ENCODE results near the gene MEF2A.

The MEF2A gene

DNA sequence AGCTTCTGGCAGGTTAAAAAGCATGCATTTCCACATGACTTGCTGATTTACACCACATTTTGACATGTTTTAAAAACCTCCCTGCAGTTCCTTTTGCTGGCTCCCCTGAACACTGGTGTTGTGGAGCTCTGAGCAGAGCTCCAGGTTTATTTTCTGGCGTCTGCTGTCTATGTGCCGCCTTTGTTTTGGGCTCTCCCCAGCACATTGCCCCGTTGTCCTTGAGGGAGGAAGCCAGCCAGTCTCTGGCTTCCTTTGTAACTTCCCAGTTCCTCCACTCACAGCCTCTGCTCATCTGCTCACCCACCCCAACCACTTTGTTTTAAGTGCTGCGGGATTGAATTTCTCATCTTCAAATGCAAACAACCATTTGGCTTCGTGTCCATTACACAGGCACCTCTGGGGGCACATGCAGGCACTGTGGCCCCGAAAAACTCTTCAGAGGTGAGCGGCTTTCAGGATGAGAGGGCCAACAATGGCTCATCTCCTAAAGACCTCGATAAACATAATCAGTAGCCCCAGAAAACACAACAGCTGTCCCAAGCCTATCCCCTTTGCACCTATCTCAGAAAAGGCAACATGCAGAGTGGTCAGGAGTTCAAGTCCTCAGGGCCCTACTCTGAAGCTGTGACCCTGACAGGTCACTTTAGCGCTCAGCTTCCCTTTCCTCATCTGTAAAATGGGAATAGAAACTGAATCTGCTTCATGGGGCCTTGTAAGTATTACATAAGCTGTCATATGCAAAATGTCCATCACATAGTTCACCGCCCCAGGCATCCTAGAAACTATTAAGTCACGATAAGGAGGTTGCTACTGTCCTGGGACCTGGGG is 1.3 kb upstream of the MEF2A start:
- no peak for DNase-seq (ENCODE audit: low read depth in 2 of 2)

DNA sequence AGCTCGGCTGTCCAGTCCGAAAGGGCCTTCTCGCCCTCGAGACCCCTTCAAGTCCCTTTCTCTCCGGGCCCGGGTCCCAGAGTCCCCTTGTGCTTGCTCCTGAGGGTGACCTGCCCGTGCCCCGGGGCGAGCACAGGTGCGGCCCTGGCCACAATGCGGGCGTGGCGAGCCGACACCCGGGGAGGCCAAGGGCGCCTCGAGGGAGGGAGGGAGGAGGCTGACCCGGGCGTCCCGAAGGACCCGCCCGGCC is 810 bp upstream of the MEF2A start:
- DNase-seq (ENCODE audit: low read depth in 2 of 2) = no peak

DNA sequence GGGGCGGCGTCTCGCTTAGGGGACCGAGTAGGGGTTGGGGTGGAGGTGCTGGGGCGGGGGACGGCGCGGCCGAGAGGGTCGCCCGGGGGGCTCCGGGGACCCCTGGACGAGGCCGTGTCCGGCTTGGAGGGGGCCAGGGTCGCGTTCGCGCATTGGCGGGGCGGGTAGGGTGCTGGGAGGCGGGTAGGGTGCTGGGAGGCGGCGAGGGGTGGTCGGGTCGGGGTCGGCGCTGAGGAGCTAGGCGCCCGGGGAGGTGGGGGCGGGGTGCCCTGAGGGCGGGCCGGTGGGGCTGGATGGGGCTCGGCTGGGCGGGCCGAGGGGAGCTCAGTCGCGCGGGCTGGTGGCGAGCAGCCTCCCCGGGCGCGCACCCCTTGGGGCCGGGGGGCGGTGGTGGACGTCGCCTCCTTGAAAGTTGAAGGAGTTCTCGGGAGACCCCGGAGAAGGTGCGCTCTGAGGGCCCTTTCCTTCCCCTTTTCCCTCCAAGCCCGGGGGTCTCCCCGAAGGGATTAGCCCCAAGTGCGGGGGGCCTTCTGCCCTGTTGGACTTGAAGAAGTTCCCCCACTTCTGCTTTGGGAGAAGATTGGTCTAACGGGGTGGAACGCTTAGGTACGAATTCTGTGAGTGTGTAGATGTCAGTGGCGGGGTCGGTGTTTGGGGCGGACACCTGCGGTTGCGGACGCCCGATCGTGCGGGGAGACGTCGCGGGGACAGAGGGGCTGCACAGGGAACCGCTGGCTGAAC is 543 bp downstream of the MEF2A start:
- peak in 1 of 2 donors; percentile 10 for DNase-seq (ENCODE audit: low read depth in 2 of 2)

DNA sequence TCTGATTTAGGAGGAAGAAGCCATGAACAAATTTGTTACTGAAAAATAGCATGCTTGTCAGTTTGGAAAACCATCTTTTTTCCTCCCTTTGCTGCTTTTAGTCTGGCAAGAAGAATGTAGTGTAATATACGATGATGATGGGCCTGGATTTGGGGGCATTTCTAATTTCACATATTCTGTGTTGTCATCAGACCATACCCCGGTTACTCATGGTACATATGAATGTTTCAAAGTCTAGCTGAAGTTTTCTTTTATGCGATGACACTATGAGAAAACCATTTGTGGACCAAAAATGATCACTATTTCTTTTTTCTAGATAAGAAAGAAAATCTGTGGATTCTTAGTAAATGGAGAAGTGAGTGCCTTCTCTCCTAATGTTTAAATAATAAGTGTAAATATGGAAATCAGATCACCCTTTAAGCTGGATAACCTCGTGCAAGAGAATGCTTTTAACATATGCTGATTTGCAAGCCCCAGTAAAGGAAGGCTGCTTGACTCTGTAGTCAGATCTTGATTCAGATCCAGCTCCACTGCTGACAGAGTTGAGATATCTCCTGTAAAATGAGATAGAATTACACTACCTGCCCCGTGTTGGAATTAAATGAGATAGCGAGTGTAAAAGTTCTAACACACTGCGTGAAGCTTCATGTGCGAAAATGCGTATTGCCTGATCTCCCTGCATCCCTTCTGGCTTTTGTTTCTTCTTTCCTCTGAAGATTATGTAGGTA is 3.0 kb downstream of the MEF2A start:
- no peak for DNase-seq (ENCODE audit: low read depth in 2 of 2)

DNA sequence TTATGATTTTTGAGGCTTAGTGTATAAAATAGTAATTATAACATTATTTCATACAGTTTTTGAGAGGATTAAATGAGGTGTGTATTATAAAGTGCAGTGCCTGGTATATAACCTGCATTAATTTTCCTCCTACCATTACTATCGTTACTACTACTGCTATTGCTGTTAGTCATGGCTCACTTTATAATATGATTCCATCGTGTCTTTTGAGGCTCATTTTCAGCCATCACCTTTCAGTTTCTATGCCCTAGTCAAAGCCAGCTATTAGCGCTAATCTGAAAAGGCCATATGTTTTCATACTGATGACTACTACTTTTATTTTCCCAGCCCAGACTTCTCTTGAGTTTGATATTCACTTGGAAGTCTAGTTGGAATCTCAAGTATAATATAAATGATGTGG is 5.5 kb downstream of the MEF2A start:
- DNase-seq (ENCODE audit: low read depth in 2 of 2) = no peak

DNA sequence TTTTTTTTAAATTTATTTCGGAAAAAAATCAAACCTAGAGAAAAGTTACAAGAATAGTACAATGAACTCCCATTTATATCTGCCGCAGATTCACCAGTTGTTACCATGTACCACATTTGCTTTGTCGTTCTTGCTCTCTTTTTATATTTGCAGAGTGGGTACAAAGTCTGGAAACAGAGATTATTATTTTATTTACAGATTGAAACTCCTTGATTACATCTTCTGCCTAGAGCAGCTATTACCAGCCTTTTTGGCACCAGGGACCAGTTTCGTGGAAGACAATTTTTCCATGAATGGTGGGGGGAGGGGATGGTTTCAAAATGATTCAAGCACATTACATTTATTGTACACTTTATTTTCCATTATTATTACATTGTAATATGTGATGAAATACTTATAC is 8.3 kb downstream of the MEF2A start:
- DNase-seq (ENCODE audit: low read depth in 2 of 2) = no peak

DNA sequence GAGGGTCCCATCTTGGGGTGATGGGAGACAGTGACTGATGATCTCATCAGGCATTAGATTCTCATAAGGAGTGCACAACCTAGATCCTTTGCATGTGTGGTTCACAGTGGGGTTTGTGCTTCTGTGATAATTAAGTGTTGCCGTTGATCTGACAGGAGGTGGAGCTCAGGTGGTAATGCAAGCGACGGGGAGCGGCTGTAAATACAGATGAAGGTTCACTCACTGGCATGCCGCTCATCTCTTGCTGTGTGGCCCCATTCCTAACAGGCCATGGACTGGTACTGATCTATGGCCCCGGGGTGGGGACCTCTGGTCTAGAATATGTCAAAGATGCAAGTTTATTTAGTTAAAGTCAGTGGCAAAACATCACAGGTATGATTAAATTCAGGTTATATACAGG is 8.7 kb downstream of the MEF2A start:
- no peak for DNase-seq (ENCODE audit: low read depth in 2 of 2)

DNA sequence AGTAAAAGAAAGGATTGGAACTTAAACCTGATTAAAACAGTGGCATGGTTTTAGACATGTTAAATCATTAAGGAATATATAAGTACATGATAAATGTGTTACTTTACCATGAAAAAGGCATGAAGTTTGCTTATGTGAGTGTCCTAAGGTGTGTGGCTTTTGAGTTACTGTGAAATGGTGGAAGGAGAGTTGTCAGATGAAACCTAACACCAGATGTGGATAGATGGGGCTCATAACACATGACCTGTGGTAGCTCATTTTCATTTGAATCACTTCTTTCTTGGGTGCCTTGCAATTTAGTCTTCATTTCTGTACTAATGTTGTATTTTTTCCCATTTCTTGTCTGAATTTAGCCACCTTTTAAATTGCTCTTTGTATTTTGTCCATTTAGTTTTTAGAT is 13.0 kb downstream of the MEF2A start:
- DNase-seq (ENCODE audit: low read depth in 2 of 2) = no peak

GRCh38 chr15:99580076-99580475 is 14.3 kb downstream of the MEF2A start:
- no peak for DNase-seq (ENCODE audit: low read depth in 2 of 2)

GRCh38 chr15:99582508-99582960 is 16.8 kb downstream of the MEF2A start:
- no peak for DNase-seq (ENCODE audit: low read depth in 2 of 2)

DNA sequence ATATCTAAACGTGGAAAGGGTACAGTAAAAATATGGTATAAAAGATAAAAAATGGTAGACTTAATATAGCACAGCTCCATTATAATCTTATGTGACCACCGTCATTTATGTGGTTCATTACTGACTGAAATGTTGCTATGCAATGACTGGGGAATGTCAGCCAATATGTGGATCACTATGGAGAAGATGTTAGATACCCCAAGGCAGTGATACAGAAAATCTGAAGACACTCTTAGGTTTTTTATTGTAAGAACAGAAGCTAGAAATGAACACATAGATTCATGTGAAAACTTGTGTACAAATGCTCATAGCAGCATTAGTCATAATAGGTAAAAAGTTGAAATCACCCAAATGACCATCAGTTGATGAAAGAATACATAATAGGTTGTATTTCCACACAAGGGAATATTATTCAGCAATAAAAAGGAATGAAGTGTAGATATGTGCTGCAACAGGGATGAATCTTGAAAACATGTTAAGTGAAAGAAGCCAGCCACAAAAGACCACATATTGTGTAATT is 18.4 kb downstream of the MEF2A start:
- no peak for DNase-seq (ENCODE audit: low read depth in 2 of 2)

GRCh38 chr15:99586121-99586520 is 20.3 kb downstream of the MEF2A start:
- no peak for DNase-seq (ENCODE audit: low read depth in 2 of 2)

DNA sequence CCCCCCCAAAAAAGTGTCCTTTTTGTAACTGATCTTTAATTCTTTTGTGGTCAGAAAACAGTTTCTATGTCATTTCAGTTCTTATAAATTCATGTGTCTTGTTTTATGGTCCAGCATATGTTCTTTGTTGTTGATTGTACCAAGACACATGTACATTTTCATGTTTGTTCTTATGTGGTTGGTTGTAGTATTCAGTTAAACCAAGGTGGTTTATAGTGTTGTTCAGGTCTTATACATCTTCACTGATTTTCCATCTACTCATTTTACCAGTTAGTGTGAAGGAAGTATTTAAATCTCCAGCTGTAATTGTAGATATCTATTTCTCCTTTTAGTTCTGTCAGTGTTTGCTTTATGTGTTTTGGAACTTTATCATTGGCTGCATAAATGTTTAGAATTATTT is 24.0 kb downstream of the MEF2A start:
- DNase-seq (ENCODE audit: low read depth in 2 of 2) = no peak

DNA sequence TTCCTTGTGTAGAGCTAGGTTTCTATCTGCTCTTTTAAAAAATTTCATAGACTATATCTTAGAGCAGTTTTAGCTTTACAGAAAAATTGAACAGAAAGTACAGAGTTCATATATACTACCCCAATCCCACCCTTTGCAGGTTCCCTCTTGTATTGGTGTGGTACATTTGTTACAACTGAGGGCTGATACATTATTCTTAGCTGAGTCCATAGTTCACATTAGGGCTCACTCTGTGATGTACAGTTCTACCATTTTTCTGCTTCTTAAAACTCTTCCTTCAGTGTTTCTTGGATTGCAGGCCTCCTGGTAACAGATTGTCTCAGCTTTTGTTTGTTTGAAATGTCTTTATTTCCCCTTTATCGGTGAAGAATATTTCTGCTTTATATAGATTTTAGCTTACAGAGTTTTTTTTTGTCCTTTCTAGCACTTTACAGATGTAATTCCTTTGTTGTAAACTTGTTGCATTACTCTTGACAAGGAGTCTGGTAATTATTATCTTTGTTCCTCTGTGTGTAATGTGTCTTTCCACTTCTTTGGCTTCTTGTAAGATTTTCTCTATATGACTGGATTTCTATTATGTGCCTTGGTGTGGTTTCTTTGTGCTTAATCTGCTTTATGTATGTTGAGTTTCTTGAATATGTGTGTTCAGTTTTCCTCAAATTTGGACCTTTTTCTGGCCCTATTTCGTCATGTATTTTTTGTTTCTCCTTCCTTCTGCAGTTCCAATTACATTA is 25.3 kb downstream of the MEF2A start:
- no peak for DNase-seq (ENCODE audit: low read depth in 2 of 2)

GRCh38 chr15:99592145-99592791 is 26.5 kb downstream of the MEF2A start:
- DNase-seq (ENCODE audit: low read depth in 2 of 2) = no peak

GRCh38 chr15:99593070-99593469 is 27.3 kb downstream of the MEF2A start:
- no peak for DNase-seq (ENCODE audit: low read depth in 2 of 2)

GRCh38 chr15:99594916-99595315 is 29.1 kb downstream of the MEF2A start:
- no peak for DNase-seq (ENCODE audit: low read depth in 2 of 2)

- DNase-seq (ENCODE audit: low read depth in 2 of 2) = no peak
Measured at GRCh38 chr15:99598296-99598695, 32.5 kb downstream of the MEF2A start.

DNA sequence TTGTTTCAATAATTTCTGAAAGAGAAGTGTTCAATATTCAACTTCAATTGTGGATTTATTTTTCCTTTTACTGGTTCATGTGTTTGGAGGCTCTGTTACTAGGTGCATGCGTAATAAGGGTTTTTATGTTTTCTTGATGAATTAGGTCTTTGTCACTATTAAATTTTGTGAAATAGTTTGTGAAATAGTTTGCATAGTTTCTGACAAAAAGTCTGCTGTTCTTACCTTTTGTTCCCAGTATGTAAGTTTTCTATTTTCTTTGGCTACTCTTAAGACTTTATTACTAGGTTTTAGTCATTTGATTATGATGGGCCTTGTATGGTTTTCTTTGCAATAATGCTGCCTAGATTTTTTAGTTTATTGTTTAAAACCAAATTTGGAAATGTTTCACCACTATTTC is 38.0 kb downstream of the MEF2A start:
- no peak for DNase-seq (ENCODE audit: low read depth in 2 of 2)

DNA sequence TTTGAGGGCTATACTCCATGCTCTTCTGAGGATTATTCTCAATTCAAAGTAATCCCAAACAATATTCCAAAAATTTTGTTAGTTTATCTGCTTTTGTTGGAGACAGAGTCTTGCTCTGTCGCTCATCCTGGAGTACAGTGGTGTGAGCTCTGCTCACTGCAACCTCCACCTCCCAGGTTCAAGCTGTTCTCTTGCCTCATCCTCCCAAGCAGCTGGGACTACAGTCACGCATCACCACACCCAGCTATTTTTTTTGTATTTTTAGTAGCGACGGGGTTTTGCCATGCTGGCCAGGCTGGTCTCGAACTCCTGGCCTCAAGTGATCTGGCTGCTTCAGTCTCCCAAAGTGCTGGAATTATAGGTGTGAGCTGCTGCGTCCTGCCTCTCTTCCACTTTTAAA is 39.1 kb downstream of the MEF2A start:
- DNase-seq (ENCODE audit: low read depth in 2 of 2) = no peak

DNA sequence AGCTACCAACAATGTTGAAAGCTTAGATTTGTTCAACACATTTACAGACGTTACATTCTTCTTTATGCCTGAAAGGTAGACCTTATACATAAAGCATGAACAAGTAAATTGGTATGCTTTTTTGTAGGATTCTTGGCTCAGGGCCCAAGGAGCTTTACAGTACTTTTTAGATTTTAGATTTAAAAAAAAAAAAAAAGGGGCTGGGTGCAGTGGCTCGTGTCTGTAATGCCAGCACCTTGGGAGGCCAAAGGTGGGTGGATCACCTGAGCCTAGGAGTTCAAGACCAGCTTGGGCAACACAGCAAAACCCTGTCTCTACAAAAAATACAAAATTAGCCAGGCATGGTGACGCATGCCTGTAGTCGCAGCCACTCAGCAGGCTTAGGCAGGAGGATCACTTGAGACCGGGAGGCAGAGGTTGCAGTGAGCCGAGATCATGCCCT is 39.7 kb downstream of the MEF2A start:
- DNase-seq (ENCODE audit: low read depth in 2 of 2) = no peak

Measured in stimulated activated CD8-positive, alpha-beta memory T cell treated with anti-CD3 and anti-CD28 coated beads, Interleukin-2, amount 100 ng/mL, for 48 hours (primary cell).